SK-N-DZ (cell line): Measurements from ENCODE around the gene SEC24C.

Experiments
- DNase-seq: peaks from one replicate; pipeline ENCODE4 v3.0.0-alpha.2; 2015; ENCODE audit warnings: low spot score
- small RNA-seq, 2 experiments: library from RNA; depleted of rRNA; stranded (forward); fragments of <200 nt; gene quantifications; one replicate each; pipeline ENCODE3, GENCODE V24; 2014

SEC24C gene

DNA sequence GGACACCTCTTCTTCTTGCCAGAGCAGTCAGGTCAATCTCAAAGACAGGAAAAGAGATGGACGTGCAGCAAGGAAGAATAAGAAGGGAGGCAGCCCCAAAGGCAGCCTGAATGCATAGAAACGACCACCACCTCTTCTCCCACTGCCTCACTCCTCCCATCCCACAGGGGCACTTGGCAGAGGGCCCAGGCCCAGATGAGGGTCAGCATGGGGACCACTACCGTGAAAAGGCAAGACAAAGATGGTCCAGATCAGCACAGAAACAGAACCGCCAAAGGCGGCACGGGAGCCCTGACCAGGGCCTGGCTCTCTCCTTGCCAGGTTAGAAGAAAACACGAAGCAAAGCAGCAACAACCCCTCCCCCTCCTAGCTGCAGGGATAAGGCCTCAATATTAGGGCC lies 69.2 kb downstream of the SEC24C start:
- DNase-seq, result no peak

- DNase-seq, result no peak
Measured at GRCh38 chr10:73814276-73814895, 70.2 kb downstream of the SEC24C start.

- DNase-seq, result no peak
Measured at GRCh38 chr10:73814896-73815718, 70.9 kb downstream of the SEC24C start.

DNA sequence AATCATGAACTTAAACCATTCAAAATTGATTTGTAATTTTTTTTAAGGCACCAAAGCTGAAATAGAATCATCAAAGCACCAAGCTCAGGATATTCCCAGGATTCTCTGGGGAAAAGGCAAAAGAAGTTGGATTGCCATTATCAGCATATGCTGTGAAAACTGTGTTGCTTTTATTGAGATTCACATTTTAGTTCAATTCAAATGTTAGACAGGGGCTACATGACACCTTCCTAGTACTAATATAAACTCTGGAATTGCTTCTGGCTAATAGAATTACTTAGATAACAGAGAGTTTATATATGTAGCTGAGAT lies 71.5 kb downstream of the SEC24C start:
- no peak for DNase-seq

- DNase-seq, result no peak
Measured at GRCh38 chr10:73816917-73817729, 73.0 kb downstream of the SEC24C start.

- DNase-seq, result no peak
Measured at GRCh38 chr10:73817826-73818225, 73.7 kb downstream of the SEC24C start.

GRCh38 chr10:73818402-73818801 lies 74.2 kb downstream of the SEC24C start:
- no peak for DNase-seq

DNA sequence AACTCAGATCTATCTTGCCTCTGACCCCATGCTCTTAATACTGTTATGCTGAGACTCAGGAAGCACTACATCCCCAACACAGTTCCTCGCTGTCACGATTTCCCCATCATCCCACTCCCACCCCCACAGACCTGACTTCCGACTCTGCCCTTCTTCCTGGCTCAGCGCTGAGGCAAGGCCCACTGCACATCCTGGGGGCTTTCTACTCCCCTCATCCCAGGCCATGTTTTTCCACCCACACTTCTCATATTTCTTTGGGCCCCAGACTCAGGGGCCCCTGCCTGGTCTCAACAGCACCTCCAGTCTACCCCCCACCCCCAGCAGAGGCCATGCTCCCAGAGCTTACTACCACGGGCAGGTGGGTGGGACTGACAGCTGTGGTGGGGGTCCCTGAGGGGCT lies 74.9 kb downstream of the SEC24C start:
- DNase-seq, result no peak

GRCh38 chr10:73819513-73820093 lies 75.4 kb downstream of the SEC24C start:
- DNase-seq, result no peak

Small RNA genes within 50 kb of the gene (small RNA-seq; reads per million reads assigned to genes)
- gene AC022400.4, result 0 reads per million in 2 experiments
- gene AC022400.9, result 0 reads per million in 2 experiments
- gene RNA5SP320, result 0 reads per million in 2 experiments
- gene ZSWIM8-AS1, result 0 reads per million in 2 experiments
